B cell (primary cell): Measurements from ENCODE around the gene ARHGEF38. TPM values are rescaled to one million over a fixed set of nuclear protein-coding genes. Genes with fewer than 3 reads are reported as not detected.

Experiments
- ATAC-seq: fragments of 200-7000 bp; cut with Tn5 transposase; one replicate; pipeline ENCODE4 v1.10.0; 2021; ENCODE audit warnings: low read depth, mild to moderate bottlenecking, moderate number of reproducible peaks, moderate library complexity
- CTCF ChIA-PET: fragments of 350-600 bp; sonication (Branson Sonifier 250); formaldehyde crosslinking; loops from one replicate; lab custom pipeline; 2021; ENCODE audit warnings: antibody characterized with exemption, inconsistent platforms; lab: Charles Lee
- POLR2A ChIA-PET: fragments of 350-600 bp; sonication (Branson Sonifier 250); formaldehyde crosslinking; loops from one replicate; lab custom pipeline; 2021; ENCODE audit warnings: antibody characterized with exemption; lab: Charles Lee
- DNase-seq: peaks from one replicate; pipeline ENCODE4 v3.0.0; 2013
- H2AFZ ChIP-seq: 2 replicates; pipeline ENCODE4 v1.6.1; 2012; ENCODE audit warnings: mild to moderate bottlenecking, low read depth, low read length; ENCODE audit not compliant: insufficient read depth, poor library complexity, severe bottlenecking
- H3K27ac ChIP-seq, 2 donors: 1 replicate in 1 of 2; 2 replicates in 1 of 2; pipeline ENCODE4 v1.5.1; 2012 to 2013; ENCODE audit warnings: low read length in 2 of 2, mild to moderate bottlenecking in 2 of 2, moderate library complexity in 1 of 2
- H3K27me3 ChIP-seq, 4 experiments: fragments of 200-600 bp in 1 of 4; sonication (generic) in 1 of 4; replicated peaks in 1 of 4; 1 replicate in 2 of 4; 2 replicates in 2 of 4; pipeline versions ENCODE4 v1.6.1 to v1.7.0; 2013 to 2016; ENCODE audit warnings: low read length in 3 of 4, mild to moderate bottlenecking in 2 of 4, mixed read lengths in 1 of 4, moderate library complexity in 1 of 4; ENCODE audit not compliant: insufficient read depth in 4 of 4, control insufficient read depth in 3 of 4; ENCODE audit errors: control extremely low read depth in 1 of 4
- H3K36me3 ChIP-seq, 2 experiments: replicated peaks in 1 of 2; 1 replicate in 1 of 2; 2 replicates in 1 of 2; pipeline versions ENCODE4 v1.6.1 to v1.7.1; 2013; ENCODE audit warnings: low read length in 1 of 2; ENCODE audit not compliant: insufficient read depth in 2 of 2, control insufficient read depth in 1 of 2; ENCODE audit errors: control extremely low read depth in 1 of 2, extremely low read depth in 1 of 2
- H3K4me1 ChIP-seq, 2 donors: fragments of 200-600 bp in 1 of 2; sonication (generic) in 1 of 2; 1 replicate in 1 of 2; 2 replicates in 1 of 2; pipeline versions ENCODE4 v1.5.1 to v1.6.1; 2013 to 2017; ENCODE audit warnings: low read length in 2 of 2; ENCODE audit not compliant: control insufficient read depth in 2 of 2, insufficient read depth in 2 of 2
- H3K4me2 ChIP-seq: replicated peaks from 2 replicates; pipeline ENCODE3; 2012; ENCODE audit warnings: mild to moderate bottlenecking, low read depth, low read length; ENCODE audit not compliant: poor library complexity, severe bottlenecking
- H3K4me3 ChIP-seq, 5 experiments: fragments of 200-600 bp in 1 of 5; sonication (generic) in 1 of 5; 1 replicate in 3 of 5; 2 replicates in 2 of 5; pipeline versions ENCODE4 v1.5.1 to v1.7.0; 2011 to 2016; ENCODE audit warnings: low read length in 4 of 5, mild to moderate bottlenecking in 4 of 5, low read depth in 2 of 5, control low read depth in 1 of 5, moderate library complexity in 1 of 5; ENCODE audit not compliant: insufficient read depth in 1 of 5; ENCODE audit errors: control extremely low read depth in 1 of 5, extremely low read depth in 1 of 5
- H3K79me2 ChIP-seq: fragments of 200-600 bp; sonication (generic); one replicate; pipeline ENCODE4 v1.6.0; 2016; ENCODE audit warnings: low read length; ENCODE audit not compliant: control insufficient read depth, insufficient read depth
- H3K9ac ChIP-seq: fragments of 200-600 bp; sonication (generic); 2 replicates; pipeline ENCODE4 v1.6.1; 2017; ENCODE audit warnings: mild to moderate bottlenecking, low read length, moderate library complexity
- H3K9me3 ChIP-seq, 3 donors: one replicate each; pipeline versions ENCODE4 v1.6.1 to v1.7.1; 2013; ENCODE audit warnings: low read length in 2 of 3; ENCODE audit not compliant: control insufficient read depth in 2 of 3, insufficient read depth in 1 of 3; ENCODE audit errors: control extremely low read depth in 1 of 3
- H4K20me1 ChIP-seq: 2 replicates; pipeline ENCODE4 v1.6.0; 2012; ENCODE audit warnings: mild to moderate bottlenecking, low read length; ENCODE audit not compliant: insufficient read depth, control insufficient read depth, poor library complexity, severe bottlenecking
- H3K27ac Mint-ChIP-seq: one replicate; pipeline ENCODE4 v1.8.0; 2021; ENCODE audit warnings: mixed read lengths
- H3K27me3 Mint-ChIP-seq: one replicate; pipeline ENCODE4 v1.8.0; 2021; ENCODE audit warnings: mixed read lengths
- H3K4me1 Mint-ChIP-seq: one replicate; pipeline ENCODE4 v1.8.0; 2021; ENCODE audit warnings: mixed read lengths
- H3K4me3 Mint-ChIP-seq: one replicate; pipeline ENCODE4 v1.8.0; 2021; ENCODE audit warnings: mixed read lengths
- H3K9me3 Mint-ChIP-seq: one replicate; pipeline ENCODE4 v1.8.0; 2022; ENCODE audit warnings: mixed read lengths; ENCODE audit not compliant: insufficient read depth
- CTCF ChIP-seq: fragments of 200-600 bp; IDR thresholded peaks from one replicate; pipeline ENCODE4 v1.8.0; 2022; ENCODE audit warnings: antibody characterized with exemption, mild to moderate bottlenecking
- EZH2 ChIP-seq: IDR thresholded peaks from 2 replicates; pipeline ENCODE4 v1.6.1; 2012; ENCODE audit warnings: borderline replicate concordance, low read depth, mild to moderate bottlenecking, moderate library complexity, low read length; ENCODE audit not compliant: insufficient read depth, poor library complexity, severe bottlenecking
- WGBS: methylation state at CpG from one replicate; pipeline ENCODE4 v1.1.5; 2013; ENCODE audit warnings: missing lambda C conversion rate; ENCODE audit not compliant: insufficient coverage; 5-methylcytosine and 5-hydroxymethylcytosine counted together
- intact Hi-C: fragments of 100-400 bp; cut with micrococcal nuclease; formaldehyde crosslinking; loops from one replicate; pipeline ENCODE4 v1.10.0; 2022
- polyA plus RNA-seq: library from polyadenylated mRNA; depleted of rRNA; stranded (reverse); fragments of >200 nt; gene quantifications from 2 replicates; pipeline ENCODE4 v1.2.3, GENCODE V29; 2012
- total RNA-seq, 2 donors: library from RNA; stranded (reverse); fragments of 120-200 nt in 1 of 2; gene quantifications; 1 replicate in 1 of 2; 2 replicates in 1 of 2; pipeline versions ENCODE4 v1.2.3 to v1.2.4, GENCODE V29; 2013 to 2022

Gene ARHGEF38
- total and polyA plus RNA-seq, 2 donors (not counting 1 experiment from before 2014, with no cell fraction given) = not detected

GRCh38 chr4:105715692-105716278, 163.4 kb downstream of the ARHGEF38 start:
- Mint-ChIP-seq H3K9me3 (no peaks in the 10 kb centered on the region), H3K4me1 (peaks cover 19% of the 10 kb centered on the region), H3K27ac (no peak overlapping the region), H3K27me3 (no peaks in the 10 kb centered on the region), H3K4me3 (no peak overlapping the region)
- ATAC-seq (no peak), DNase-seq (peak; percentile 60)
- ChIA-PET CTCF (interaction anchor here (0.6 to 3.1 kb wide), 13 partner anchors 11 to 785 kb away, joined by 3 to 39 read pairs (median 3); partner anchors contain the start of gene PPA2), POLR2A (no interaction called here)
- Histone ChIP-seq H3K4me3 (no peak overlapping the region), H3K79me2 (peaks cover 10% of the 10 kb centered on the region), H3K9me3 (no peaks in the 10 kb centered on the region), H3K27me3 (no peaks in the 10 kb centered on the region), H4K20me1 (no peaks in the 10 kb centered on the region), H2AFZ (no peak overlapping the region), H3K4me2 (peak overlapping the region; percentile 29), H3K9ac (no peak overlapping the region), H3K36me3 (no peaks in the 10 kb centered on the region), H3K4me1 (peaks cover 8 to 11% of the 10 kb centered on the region in 2 donors), H3K27ac (no peak overlapping the region)
- TF ChIP-seq EZH2 (no peak), CTCF (peak; percentile 77)
- intact Hi-C loops = loop anchor here (1.0 to 2.0 kb wide), 3 partner anchors 194 to 785 kb away; no protein-coding TSS in a partner anchor
- WGBS = 100% methylated on average over 1 of the region's 4 CpGs

DNA sequence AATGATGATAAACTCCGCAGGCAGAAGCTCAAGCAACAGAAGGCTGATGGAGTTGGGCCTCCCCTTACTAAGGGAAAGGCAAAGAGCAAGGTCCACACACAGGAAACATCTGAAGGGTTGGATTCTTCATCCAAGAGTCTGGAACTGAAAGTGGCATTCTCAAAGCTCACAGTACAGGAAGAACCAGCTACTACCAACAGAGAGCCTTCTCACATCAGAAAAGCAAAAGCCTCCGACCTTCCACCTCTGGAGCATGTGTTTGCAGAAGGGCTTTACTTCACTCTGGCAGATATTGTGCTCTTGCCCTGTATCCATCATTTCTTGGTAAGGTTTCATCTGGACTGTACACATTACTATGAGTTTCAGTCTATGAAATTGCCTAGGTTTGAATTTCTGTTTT, 166.8 kb downstream of the ARHGEF38 start:
- H3K4me3 Mint-ChIP-seq = no peak overlapping the region
- peaks cover 9% of the 10 kb centered on the region for H3K79me2 ChIP-seq
- ChIA-PET POLR2A (no interaction called here), CTCF (interaction anchor here (0.7 to 1.8 kb wide), 3 partner anchors 11 to 236 kb away, joined by 3 to 8 read pairs (median 5); partner anchors contain the start of genes GSTCD and INTS12)
- H3K27ac Mint-ChIP-seq = no peak overlapping the region
- H3K4me1 Mint-ChIP-seq = peaks cover 8% of the 10 kb centered on the region
- ATAC-seq (no peak), DNase-seq (no peak)
- H3K9ac ChIP-seq = no peak overlapping the region
- H3K27me3 Mint-ChIP-seq = no peaks in the 10 kb centered on the region
- WGBS = no CpG with 5 or more reads among the region's 2 CpGs
- H3K27me3 ChIP-seq = no peaks in the 10 kb centered on the region
- H3K4me1 ChIP-seq = peaks cover 4 to 7% of the 10 kb centered on the region in 2 donors
- TF ChIP-seq CTCF (no peak), EZH2 (no peak)
- intact Hi-C loops = no loop called here
- H3K36me3 ChIP-seq = no peaks in the 10 kb centered on the region
- H4K20me1 ChIP-seq = no peaks in the 10 kb centered on the region
- no peaks in the 10 kb centered on the region for H3K9me3 ChIP-seq
- no peak overlapping the region for H3K27ac ChIP-seq
- no peaks in the 10 kb centered on the region for H3K9me3 Mint-ChIP-seq
- no peak overlapping the region for H3K4me3 ChIP-seq
- no peak overlapping the region for H2AFZ ChIP-seq
- H3K4me2 ChIP-seq = no peak overlapping the region
